PC-9 (cell line): ENCODE data around the gene C2orf76.

Experiments
- EZH2 ChIP-seq: fragments of 200-600 bp; sonication (generic); IDR thresholded peaks from 2 replicates; pipeline ENCODE4 v1.8.0; 2017; ENCODE audit warnings: antibody characterized with exemption, low read depth
- TF ChIP-seq, protein P1 (sequence below): fragments of 200-600 bp; sonication (generic); conservative IDR thresholded peaks from 2 replicates; pipeline ENCODE4 v1.6.1; 2017; ENCODE audit warnings: mixed run types, antibody characterized with exemption, mild to moderate bottlenecking, moderate library complexity

DNA sequence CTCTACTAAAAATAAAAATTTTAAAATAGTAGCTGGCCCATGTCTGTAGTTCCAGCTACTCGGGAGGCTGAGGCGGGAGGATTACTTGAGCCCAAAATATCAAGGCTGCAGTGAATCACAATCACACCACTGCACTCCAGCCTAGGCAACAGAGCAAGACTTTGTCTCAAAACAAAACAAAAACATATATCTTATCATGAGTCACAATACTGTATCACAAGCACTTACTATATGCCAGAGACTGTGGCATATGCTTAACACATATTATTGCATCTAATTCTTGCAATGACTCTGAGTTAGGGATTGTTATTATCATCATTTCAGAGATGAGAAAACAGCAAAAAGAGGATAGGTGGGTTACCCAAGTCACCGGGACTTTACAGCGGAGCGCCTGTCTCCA is 35.5 kb upstream of the C2orf76 start:
- TF ChIP-seq, protein P1, sequence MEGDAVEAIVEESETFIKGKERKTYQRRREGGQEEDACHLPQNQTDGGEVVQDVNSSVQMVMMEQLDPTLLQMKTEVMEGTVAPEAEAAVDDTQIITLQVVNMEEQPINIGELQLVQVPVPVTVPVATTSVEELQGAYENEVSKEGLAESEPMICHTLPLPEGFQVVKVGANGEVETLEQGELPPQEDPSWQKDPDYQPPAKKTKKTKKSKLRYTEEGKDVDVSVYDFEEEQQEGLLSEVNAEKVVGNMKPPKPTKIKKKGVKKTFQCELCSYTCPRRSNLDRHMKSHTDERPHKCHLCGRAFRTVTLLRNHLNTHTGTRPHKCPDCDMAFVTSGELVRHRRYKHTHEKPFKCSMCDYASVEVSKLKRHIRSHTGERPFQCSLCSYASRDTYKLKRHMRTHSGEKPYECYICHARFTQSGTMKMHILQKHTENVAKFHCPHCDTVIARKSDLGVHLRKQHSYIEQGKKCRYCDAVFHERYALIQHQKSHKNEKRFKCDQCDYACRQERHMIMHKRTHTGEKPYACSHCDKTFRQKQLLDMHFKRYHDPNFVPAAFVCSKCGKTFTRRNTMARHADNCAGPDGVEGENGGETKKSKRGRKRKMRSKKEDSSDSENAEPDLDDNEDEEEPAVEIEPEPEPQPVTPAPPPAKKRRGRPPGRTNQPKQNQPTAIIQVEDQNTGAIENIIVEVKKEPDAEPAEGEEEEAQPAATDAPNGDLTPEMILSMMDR: no peak
- no peak for TF ChIP-seq EZH2
